Measurements from ENCODE around the gene TSFM.

The TSFM gene

GRCh38 chr12:57737467-57738460 lies 44.8 kb upstream of the TSFM start:
- peak; percentile 27 for TF ChIP-seq CTCF (IDR thresholded peaks at IDR 0.05; ENCODE audit: insufficient read depth, missing control alignments)
- FAIRE-seq (no peak), DNase-seq (ENCODE audit: insufficient read length, low spot score) (no peak)

GRCh38 chr12:57738661-57739237 lies 43.8 kb upstream of the TSFM start, which contains the start of gene AGAP2:
AGAP2 (minus strand) TSS chr12:57738742; CDS start chr12:57738246, 496 bp downstream.
- FAIRE-seq (no peak), DNase-seq (ENCODE audit: insufficient read length, low spot score) (peak; percentile 78)
- TF ChIP-seq CTCF (IDR thresholded peaks at IDR 0.05; ENCODE audit: insufficient read depth, missing control alignments), result no peak

GRCh38 chr12:57739387-57739786 lies 43.2 kb upstream of the TSFM start:
- no peak for FAIRE-seq
- no peak for TF ChIP-seq CTCF (IDR thresholded peaks at IDR 0.05; ENCODE audit: insufficient read depth, missing control alignments)

GRCh38 chr12:57739914-57740538 lies 42.6 kb upstream of the TSFM start:
- FAIRE-seq (no peak), DNase-seq (ENCODE audit: insufficient read length, low spot score) (no peak)
- TF ChIP-seq CTCF (IDR thresholded peaks at IDR 0.05; ENCODE audit: insufficient read depth, missing control alignments), result no peak

More at GRCh38 chr12:57739387-57739786, 43.2 kb upstream of the TSFM start:
- DNase-seq (ENCODE audit: insufficient read length, low spot score), result no peak

GRCh38 chr12:57740656-57741412 lies 41.8 kb upstream of the TSFM start:
- FAIRE-seq (no peak), DNase-seq (ENCODE audit: insufficient read length, low spot score) (no peak)
- no peak for TF ChIP-seq CTCF (IDR thresholded peaks at IDR 0.05; ENCODE audit: insufficient read depth, missing control alignments)

GRCh38 chr12:57741413-57741789 lies 41.2 kb upstream of the TSFM start:
- TF ChIP-seq CTCF (IDR thresholded peaks at IDR 0.05; ENCODE audit: insufficient read depth, missing control alignments), result no peak
- DNase-seq (ENCODE audit: insufficient read length, low spot score) (no peak), FAIRE-seq (no peak)
